NCI-H146 treated with DMSO at 0.1 percent for 48 hours (cell line): Measurements from ENCODE around the gene GIGYF2.
"Not testable (repeated sequence)": the region's sequence is repeated elsewhere in the genome, so short reads cannot be mapped to it uniquely, and the experiment has no call there.

Experiments
- DNase-seq: peaks from one replicate; lab custom pipeline; 2025; ENCODE audit not compliant: unreplicated experiment; lab: John Stamatoyannopoulos, UW

The GIGYF2 gene

GRCh38 chr2:232810444-232810843 lies 113.3 kb downstream of the GIGYF2 start:
- DNase-seq = no peak

GRCh38 chr2:232815569-232815968 lies 118.4 kb downstream of the GIGYF2 start:
- DNase-seq = no peak

GRCh38 chr2:232816657-232817056 lies 119.5 kb downstream of the GIGYF2 start:
- no peak for DNase-seq

- DNase-seq = no peak
Observed at GRCh38 chr2:232817756-232818155, 120.6 kb downstream of the GIGYF2 start.

- no peak for DNase-seq
Observed at GRCh38 chr2:232829988-232830387, 132.9 kb downstream of the GIGYF2 start.

GRCh38 chr2:232831496-232831895 lies 134.4 kb downstream of the GIGYF2 start:
- DNase-seq = no peak

- no peak for DNase-seq
Observed at GRCh38 chr2:232833830-232834229, 136.7 kb downstream of the GIGYF2 start.

- DNase-seq = no peak
Observed at GRCh38 chr2:232835687-232836208, 138.6 kb downstream of the GIGYF2 start.

- no peak for DNase-seq
Observed at GRCh38 chr2:232836934-232837333, 139.8 kb downstream of the GIGYF2 start.

- DNase-seq = no peak
Observed at GRCh38 chr2:232838406-232838874, 141.3 kb downstream of the GIGYF2 start.

GRCh38 chr2:232839411-232840079 lies 142.4 kb downstream of the GIGYF2 start:
- no peak for DNase-seq

- no peak for DNase-seq
Observed at GRCh38 chr2:232842689-232843088, 145.6 kb downstream of the GIGYF2 start.

- DNase-seq = no peak
Observed at GRCh38 chr2:232843834-232844233, 146.7 kb downstream of the GIGYF2 start.

GRCh38 chr2:232846055-232846454 lies 148.9 kb downstream of the GIGYF2 start:
- DNase-seq = no peak

GRCh38 chr2:232850039-232850438 lies 152.9 kb downstream of the GIGYF2 start:
- DNase-seq = no peak

GRCh38 chr2:232852081-232852480 lies 154.9 kb downstream of the GIGYF2 start:
- DNase-seq = not testable (repeated sequence)

- no peak for DNase-seq
Observed at GRCh38 chr2:232852676-232853075, 155.5 kb downstream of the GIGYF2 start.

GRCh38 chr2:232854082-232854481 lies 157.0 kb downstream of the GIGYF2 start:
- no peak for DNase-seq

- DNase-seq = no peak
Observed at GRCh38 chr2:232857158-232857563, 160.0 kb downstream of the GIGYF2 start.

- DNase-seq = no peak
Observed at GRCh38 chr2:232859385-232859916, 162.3 kb downstream of the GIGYF2 start.

GRCh38 chr2:232860593-232861241 lies 163.6 kb downstream of the GIGYF2 start:
- DNase-seq = no peak

GRCh38 chr2:232861353-232861752 lies 164.2 kb downstream of the GIGYF2 start:
- DNase-seq = no peak
